ENCODE measurements around the gene ERC1.

ERC1 gene

GRCh38 chr12:1162081-1162760 lies 171.2 kb downstream of the ERC1 start:
- Histone ChIP-seq H3K27ac (ENCODE audit: low read length) (no peak overlapping the region), H3K4me3 (ENCODE audit: low read length) (no peak overlapping the region), H4K20me1 (ENCODE audit: insufficient read depth, low read length) (no peaks in the 10 kb centered on the region), H3K36me3 (replicated peaks; ENCODE audit: insufficient read depth, low read length) (no peaks in the 10 kb centered on the region), H3K9me3 (replicated peaks; ENCODE audit: insufficient read depth, low read length) (no peaks in the 10 kb centered on the region), H2AFZ (ENCODE audit: low read length) (no peak overlapping the region), H3K9ac (ENCODE audit: low read length) (no peak overlapping the region), H3K4me1 (ENCODE audit: low read length) (no peaks in the 10 kb centered on the region), H3K4me2 (ENCODE audit: low read depth, low read length) (no peak overlapping the region), H3K9me2 (replicated peaks; ENCODE audit: insufficient read depth, low read length) (no peaks in the 10 kb centered on the region), H3K27me3 (replicated peaks; ENCODE audit: insufficient read depth, low read length) (no peaks in the 10 kb centered on the region), H3K79me2 (ENCODE audit: low read length) (no peaks in the 10 kb centered on the region), H3F3A (ENCODE audit: insufficient read depth, low read length) (no peaks in the 10 kb centered on the region)
- no peak for DNase-seq
- no peak for TF ChIP-seq CTCF (IDR thresholded peaks at IDR 0.05; ENCODE audit: low read length)
- no peak for TF ChIP-seq EZH2phosphoT487 (IDR thresholded peaks at IDR 0.05; ENCODE audit: low read length)
- TF ChIP-seq EZH2 (optimal IDR thresholded peaks at IDR 0.05; ENCODE audit: low read depth, low read length), result no peak

- Histone ChIP-seq H4K20me1 (ENCODE audit: insufficient read depth, low read length) (no peaks in the 10 kb centered on the region), H2AFZ (ENCODE audit: low read length) (no peak overlapping the region), H3K9me2 (replicated peaks; ENCODE audit: insufficient read depth, low read length) (no peaks in the 10 kb centered on the region), H3K27me3 (replicated peaks; ENCODE audit: insufficient read depth, low read length) (no peaks in the 10 kb centered on the region), H3K9me3 (replicated peaks; ENCODE audit: insufficient read depth, low read length) (no peaks in the 10 kb centered on the region), H3K4me3 (ENCODE audit: low read length) (no peak overlapping the region), H3K36me3 (replicated peaks; ENCODE audit: insufficient read depth, low read length) (no peaks in the 10 kb centered on the region), H3F3A (ENCODE audit: insufficient read depth, low read length) (no peaks in the 10 kb centered on the region), H3K27ac (ENCODE audit: low read length) (no peak overlapping the region), H3K9ac (ENCODE audit: low read length) (no peak overlapping the region), H3K4me2 (ENCODE audit: low read depth, low read length) (no peak overlapping the region), H3K4me1 (ENCODE audit: low read length) (no peaks in the 10 kb centered on the region), H3K79me2 (ENCODE audit: low read length) (no peaks in the 10 kb centered on the region)
- no peak for TF ChIP-seq CTCF (IDR thresholded peaks at IDR 0.05; ENCODE audit: low read length)
- no peak for TF ChIP-seq EZH2phosphoT487 (IDR thresholded peaks at IDR 0.05; ENCODE audit: low read length)
- no peak for TF ChIP-seq EZH2 (optimal IDR thresholded peaks at IDR 0.05; ENCODE audit: low read depth, low read length)
- no peak for DNase-seq
Observed at GRCh38 chr12:1167784-1168183, 176.8 kb downstream of the ERC1 start.

GRCh38 chr12:1170411-1170810 lies 179.4 kb downstream of the ERC1 start:
- no peak for DNase-seq
- Histone ChIP-seq H3K4me3 (ENCODE audit: low read length) (no peak overlapping the region), H3K27me3 (replicated peaks; ENCODE audit: insufficient read depth, low read length) (no peaks in the 10 kb centered on the region), H3K9me2 (replicated peaks; ENCODE audit: insufficient read depth, low read length) (no peaks in the 10 kb centered on the region), H3K9me3 (replicated peaks; ENCODE audit: insufficient read depth, low read length) (no peaks in the 10 kb centered on the region), H3K9ac (ENCODE audit: low read length) (no peak overlapping the region), H3K36me3 (replicated peaks; ENCODE audit: insufficient read depth, low read length) (no peaks in the 10 kb centered on the region), H3K27ac (ENCODE audit: low read length) (no peak overlapping the region), H3F3A (ENCODE audit: insufficient read depth, low read length) (peaks cover 18% of the 10 kb centered on the region), H3K79me2 (ENCODE audit: low read length) (no peaks in the 10 kb centered on the region), H3K4me2 (ENCODE audit: low read depth, low read length) (no peak overlapping the region), H2AFZ (ENCODE audit: low read length) (no peak overlapping the region), H4K20me1 (ENCODE audit: insufficient read depth, low read length) (no peaks in the 10 kb centered on the region), H3K4me1 (ENCODE audit: low read length) (0 out of 2 replicates have a peak, but pooled peaks cover 8% of the 10 kb centered on the region)
- TF ChIP-seq EZH2phosphoT487 (IDR thresholded peaks at IDR 0.05; ENCODE audit: low read length) (no peak), CTCF (IDR thresholded peaks at IDR 0.05; ENCODE audit: low read length) (no peak)

Measured in MM.1S (cell line).